Erythroblast (primary cell): Measurements from ENCODE around the gene GALK2.

Source experiments
- DNase-seq, 2 experiments: peaks; one replicate each; lab custom pipeline; 2025; lab: John Stamatoyannopoulos, UW
- GATA1 ChIP-seq: IDR thresholded peaks from 2 replicates; pipeline ENCODE4 v1.6.1; 2011; ENCODE audit warnings: low read depth, mild to moderate bottlenecking, control low read depth, low read length, moderate library complexity
- POLR2A ChIP-seq: IDR thresholded peaks from 2 replicates; pipeline ENCODE4 v1.6.1; 2011; ENCODE audit warnings: mild to moderate bottlenecking, low read length

GALK2 gene

GRCh38 chr15:49169880-49170597 is at the start of gene GALK2:
TSS of gene GALK2 (plus strand) at chr15:49170247. CDS start at chr15:49170323, 76 bp downstream.
- peak; percentile 83 to 86 for DNase-seq
- no peak for TF ChIP-seq GATA1
- TF ChIP-seq POLR2A = peak; percentile 86

- no peak for DNase-seq
- TF ChIP-seq GATA1 = no peak
- no peak for TF ChIP-seq POLR2A
Observed at GRCh38 chr15:49120832-49121231, 49.2 kb upstream of the GALK2 start.

GRCh38 chr15:49121901-49122300 is 48.1 kb upstream of the GALK2 start:
- no peak for DNase-seq
- TF ChIP-seq POLR2A (no peak), GATA1 (no peak)

GRCh38 chr15:49122541-49123062 is 47.4 kb upstream of the GALK2 start:
- no peak for TF ChIP-seq POLR2A
- TF ChIP-seq GATA1 = no peak
- no peak for DNase-seq

GRCh38 chr15:49124371-49124770 is 45.7 kb upstream of the GALK2 start:
- no peak for DNase-seq
- no peak for TF ChIP-seq POLR2A

- TF ChIP-seq POLR2A (no peak), GATA1 (no peak)
- no peak for DNase-seq
Observed at GRCh38 chr15:49131403-49131802, 38.6 kb upstream of the GALK2 start.

GRCh38 chr15:49134683-49135341 is 35.2 kb upstream of the GALK2 start:
- DNase-seq = no peak
- TF ChIP-seq GATA1 (no peak), POLR2A (no peak)

GRCh38 chr15:49135342-49135857 is 34.6 kb upstream of the GALK2 start:
- TF ChIP-seq GATA1 (no peak), POLR2A (no peak)
- DNase-seq = no peak

GRCh38 chr15:49135911-49136310 is 34.1 kb upstream of the GALK2 start:
- DNase-seq = no peak
- no peak for TF ChIP-seq GATA1
- no peak for TF ChIP-seq POLR2A

GRCh38 chr15:49137861-49138260 is 32.2 kb upstream of the GALK2 start:
- no peak for TF ChIP-seq GATA1
- no peak for TF ChIP-seq POLR2A
- DNase-seq = no peak

- TF ChIP-seq POLR2A (no peak), GATA1 (no peak)
- peak; percentile 59 to 75 for DNase-seq
Observed at GRCh38 chr15:49145651-49146609, 24.1 kb upstream of the GALK2 start.

GRCh38 chr15:49148298-49148697 is 21.7 kb upstream of the GALK2 start:
- DNase-seq = no peak

GRCh38 chr15:49148727-49149126 is 21.3 kb upstream of the GALK2 start:
- DNase-seq = no peak
- TF ChIP-seq GATA1 = no peak
- no peak for TF ChIP-seq POLR2A

More at GRCh38 chr15:49148298-49148697, 21.7 kb upstream of the GALK2 start:
- TF ChIP-seq GATA1 (no peak), POLR2A (no peak)

GRCh38 chr15:49151831-49152230 is 18.2 kb upstream of the GALK2 start:
- TF ChIP-seq POLR2A (no peak), GATA1 (no peak)
- DNase-seq = no peak
